Left lung (tissue), 10 donors: ENCODE measurements around the gene AP3S2. TPM values are rescaled to one million over a fixed set of nuclear protein-coding genes. Genes with fewer than 3 reads are reported as not detected.

Source experiments
- ATAC-seq: fragments of 200-7000 bp; cut with Tn5 transposase; one replicate; pipeline ENCODE4 v1.9.1; 2020; ENCODE audit warnings: moderate library complexity
- DNase-seq, 4 donors: peaks; one replicate each; pipeline ENCODE4 v3.0.0-alpha.2; 2013 to 2020
- H3K27ac ChIP-seq, 2 donors: fragments of 200-600 bp; sonication (generic) in 1 of 2; one replicate each; pipeline versions ENCODE4 v1.5.0 to v1.8.0; 2020 to 2021
- H3K27me3 ChIP-seq, 2 donors: fragments of 200-600 bp; sonication (generic) in 1 of 2; one replicate each; pipeline versions ENCODE4 v1.5.0 to v1.8.0; 2020 to 2021
- H3K36me3 ChIP-seq, 2 donors: fragments of 200-600 bp; sonication (generic) in 1 of 2; one replicate each; pipeline versions ENCODE4 v1.5.0 to v1.8.0; 2020 to 2021
- H3K4me1 ChIP-seq, 2 donors: fragments of 200-600 bp; one replicate each; pipeline ENCODE4 v1.8.0; 2021
- H3K4me3 ChIP-seq, 2 donors: fragments of 200-600 bp; sonication (generic) in 1 of 2; one replicate each; pipeline versions ENCODE4 v1.5.0 to v1.8.0; 2020 to 2021; ENCODE audit warnings: mild to moderate bottlenecking in 1 of 2
- H3K9me3 ChIP-seq, 2 donors: fragments of 200-600 bp; sonication (generic) in 1 of 2; one replicate each; pipeline versions ENCODE4 v1.5.0 to v1.8.0; 2020 to 2021
- intact Hi-C, 2 donors: fragments of 100-400 bp; cut with DNase I; formaldehyde crosslinking; loops; one replicate each; pipeline versions ENCODE4 v1.11.2 to v1.14.2; 2022
- polyA plus RNA-seq, 6 donors: library from polyadenylated mRNA; unstranded; fragments of 120-200 nt; gene quantifications; one replicate each; pipeline ENCODE4 v1.2.1, GENCODE V29; 2013; ENCODE audit not compliant: insufficient read length in 6 of 6
- total RNA-seq, 2 donors: library from RNA; stranded (reverse); fragmentation: NEBNext Ultra II Directional; extraction: Animal tissue kit (Norgen Biotek cat#: 25700); gene quantifications; one replicate each; pipeline ENCODE4 v1.2.1, GENCODE V29; 2021
- TF ChIP-seq, protein P1 (sequence below), 2 donors: fragments of 200-600 bp; sonication (generic) in 1 of 2; IDR thresholded peaks; one replicate each; pipeline versions ENCODE4 v1.5.0 to v1.8.0; 2021; ENCODE audit warnings: antibody characterized with exemption in 2 of 2
- donor health status: DM: no; HTN: yes; CAD: no.
- donor health status: DM: no; HTN: no; CAD: no.

AP3S2 gene
- total and polyA plus RNA-seq, 8 donors, result 27.1 to 39.5 (median 33.7) TPM

DNA sequence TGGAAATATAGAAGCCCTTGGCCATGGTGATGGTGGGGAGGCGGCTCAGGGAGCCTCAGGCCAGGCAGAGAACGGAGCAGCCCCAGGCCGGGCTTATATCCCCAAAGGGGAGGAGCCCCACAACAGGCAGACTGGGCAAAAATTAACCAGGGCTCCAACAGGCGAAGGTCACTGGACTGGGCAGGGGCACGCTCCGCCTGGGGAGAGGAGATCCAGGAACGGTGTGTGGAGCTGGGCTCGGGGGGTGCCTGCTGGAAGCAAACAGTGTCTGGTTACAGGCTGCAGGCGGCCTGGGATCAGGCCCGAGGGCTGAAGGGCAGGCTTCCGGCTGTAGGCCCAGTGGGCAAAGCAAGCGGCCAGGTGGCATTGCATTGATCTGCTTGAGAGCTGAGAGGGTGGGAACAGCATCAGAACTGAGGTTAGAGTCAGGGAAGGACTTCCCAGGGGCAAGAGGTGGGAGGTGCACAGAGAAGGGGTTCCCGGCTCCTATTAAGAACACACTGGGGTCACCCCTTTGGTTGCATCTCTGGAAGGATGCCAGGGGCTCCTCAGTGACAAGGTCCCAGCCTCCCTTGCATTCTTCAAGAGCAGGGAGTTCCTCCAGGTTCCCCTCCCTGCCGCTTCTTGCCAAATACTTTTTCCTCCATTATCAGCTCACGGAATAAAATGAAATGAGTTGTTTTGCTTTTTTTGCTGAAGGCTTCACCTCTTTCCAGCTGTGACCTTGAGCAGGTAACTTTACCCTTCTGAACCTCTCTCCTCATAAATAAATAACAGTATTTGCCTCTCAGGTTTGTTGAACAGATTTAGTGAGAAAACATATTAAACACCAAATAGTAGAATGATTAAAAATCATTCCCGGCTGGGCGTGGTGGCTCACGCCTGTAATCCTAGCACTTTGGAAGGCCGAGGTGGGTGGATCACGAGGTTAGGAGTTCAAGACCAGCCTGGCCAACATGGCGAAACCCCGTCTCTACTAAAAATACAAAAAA, 86.9 kb downstream of the AP3S2 start:
- no peak for ATAC-seq
- TF ChIP-seq, protein P1, sequence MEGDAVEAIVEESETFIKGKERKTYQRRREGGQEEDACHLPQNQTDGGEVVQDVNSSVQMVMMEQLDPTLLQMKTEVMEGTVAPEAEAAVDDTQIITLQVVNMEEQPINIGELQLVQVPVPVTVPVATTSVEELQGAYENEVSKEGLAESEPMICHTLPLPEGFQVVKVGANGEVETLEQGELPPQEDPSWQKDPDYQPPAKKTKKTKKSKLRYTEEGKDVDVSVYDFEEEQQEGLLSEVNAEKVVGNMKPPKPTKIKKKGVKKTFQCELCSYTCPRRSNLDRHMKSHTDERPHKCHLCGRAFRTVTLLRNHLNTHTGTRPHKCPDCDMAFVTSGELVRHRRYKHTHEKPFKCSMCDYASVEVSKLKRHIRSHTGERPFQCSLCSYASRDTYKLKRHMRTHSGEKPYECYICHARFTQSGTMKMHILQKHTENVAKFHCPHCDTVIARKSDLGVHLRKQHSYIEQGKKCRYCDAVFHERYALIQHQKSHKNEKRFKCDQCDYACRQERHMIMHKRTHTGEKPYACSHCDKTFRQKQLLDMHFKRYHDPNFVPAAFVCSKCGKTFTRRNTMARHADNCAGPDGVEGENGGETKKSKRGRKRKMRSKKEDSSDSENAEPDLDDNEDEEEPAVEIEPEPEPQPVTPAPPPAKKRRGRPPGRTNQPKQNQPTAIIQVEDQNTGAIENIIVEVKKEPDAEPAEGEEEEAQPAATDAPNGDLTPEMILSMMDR (IDR thresholded peaks at IDR 0.05), result no peak
- intact Hi-C loops, result no loop called here
- no peaks in the 10 kb centered on the region for H3K9me3 ChIP-seq
- no peak for DNase-seq
- H3K4me3 ChIP-seq, result no peak overlapping the region
- peaks cover 0 to 11% of the 10 kb centered on the region in 2 donors for H3K4me1 ChIP-seq
- no peak overlapping the region for H3K27ac ChIP-seq
- no peaks in the 10 kb centered on the region for H3K27me3 ChIP-seq
- H3K36me3 ChIP-seq, result peaks cover 0 to 56% of the 10 kb centered on the region in 2 donors

DNA sequence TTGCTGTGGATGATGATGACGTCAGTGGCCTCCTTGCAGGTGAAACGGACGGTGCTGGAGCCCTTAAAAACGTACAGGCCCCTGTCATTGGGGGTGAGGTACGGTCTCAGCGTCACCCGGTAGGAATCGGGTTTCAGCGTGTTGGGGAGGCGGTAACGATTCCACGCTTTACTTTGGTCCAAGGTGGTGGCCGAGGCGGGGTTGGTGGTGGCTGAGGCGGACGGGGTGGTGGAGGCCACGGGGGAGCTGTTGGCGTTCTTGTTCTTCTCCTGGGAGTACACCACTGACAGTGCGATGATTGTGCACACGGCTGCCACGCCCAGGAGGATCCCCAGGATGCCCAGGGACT, 87.6 kb downstream of the AP3S2 start:
- ATAC-seq (no peak), DNase-seq (no peak)
- peaks cover 0 to 63% of the 10 kb centered on the region in 2 donors for H3K36me3 ChIP-seq
- no peaks in the 10 kb centered on the region for H3K9me3 ChIP-seq
- H3K27me3 ChIP-seq, result no peaks in the 10 kb centered on the region
- H3K4me3 ChIP-seq, result no peak overlapping the region
- intact Hi-C loops, result no loop called here
- H3K4me1 ChIP-seq, result peaks cover 0 to 8% of the 10 kb centered on the region in 2 donors
- no peak overlapping the region for H3K27ac ChIP-seq
- TF ChIP-seq, protein P1 (IDR thresholded peaks at IDR 0.05), result no peak

DNA sequence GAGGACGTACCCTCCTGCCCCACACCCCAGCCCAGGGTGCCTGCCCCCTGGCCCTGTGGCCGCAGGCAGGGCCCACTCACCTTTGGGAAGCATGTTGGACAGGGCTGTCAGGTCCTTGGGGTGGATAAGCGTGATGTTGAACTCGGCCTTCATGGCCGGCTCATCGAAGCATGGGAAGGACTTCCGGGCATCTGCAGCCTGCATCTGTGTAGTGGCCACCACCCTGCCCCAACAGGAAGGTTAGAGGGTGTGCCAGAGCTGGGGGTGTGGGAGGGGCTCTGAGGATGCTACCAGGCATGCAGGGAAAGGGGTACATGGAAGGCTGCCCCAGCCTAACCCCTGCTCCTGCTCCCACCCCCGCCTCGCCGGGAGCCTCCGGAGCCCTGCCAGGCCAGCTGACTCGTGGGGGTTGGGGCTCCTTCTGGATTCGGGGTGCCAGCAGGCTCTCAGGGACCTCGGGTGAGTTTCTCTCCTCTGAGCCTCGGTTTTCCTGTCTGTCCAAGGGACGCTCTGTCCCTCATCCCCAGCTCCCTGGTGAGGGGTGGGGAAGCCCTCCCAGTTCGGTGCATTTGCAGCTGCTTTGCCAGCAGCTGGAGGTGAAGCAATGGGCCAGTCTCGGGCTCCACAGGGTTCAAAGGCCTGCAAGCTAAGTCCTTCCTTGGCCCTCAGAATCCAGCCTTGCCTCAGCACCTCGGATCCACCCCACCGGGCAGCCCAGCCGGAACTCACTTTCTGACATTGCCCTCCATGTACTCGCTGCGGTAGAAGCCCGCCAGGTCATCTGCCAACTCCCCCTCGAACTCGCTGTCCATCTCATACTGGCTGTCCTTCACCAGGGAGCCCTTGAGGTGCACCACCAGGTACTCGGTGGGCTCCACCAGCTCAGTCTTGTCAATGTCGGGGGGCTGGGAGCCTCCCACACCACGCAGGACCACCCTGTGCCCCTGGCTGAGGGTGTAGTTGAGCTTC, 88.3 kb downstream of the AP3S2 start:
- intact Hi-C loops, result no loop called here
- DNase-seq (peak in 1 of 4 donors; percentile 51), ATAC-seq (no peak)
- no peak overlapping the region for H3K27ac ChIP-seq
- H3K4me1 ChIP-seq, result peaks cover 0 to 3% of the 10 kb centered on the region in 2 donors
- H3K36me3 ChIP-seq, result peaks cover 0 to 70% of the 10 kb centered on the region in 2 donors
- TF ChIP-seq, protein P1 (IDR thresholded peaks at IDR 0.05), result no peak
- H3K4me3 ChIP-seq, result no peak overlapping the region
- H3K9me3 ChIP-seq, result no peaks in the 10 kb centered on the region
- no peaks in the 10 kb centered on the region for H3K27me3 ChIP-seq

DNA sequence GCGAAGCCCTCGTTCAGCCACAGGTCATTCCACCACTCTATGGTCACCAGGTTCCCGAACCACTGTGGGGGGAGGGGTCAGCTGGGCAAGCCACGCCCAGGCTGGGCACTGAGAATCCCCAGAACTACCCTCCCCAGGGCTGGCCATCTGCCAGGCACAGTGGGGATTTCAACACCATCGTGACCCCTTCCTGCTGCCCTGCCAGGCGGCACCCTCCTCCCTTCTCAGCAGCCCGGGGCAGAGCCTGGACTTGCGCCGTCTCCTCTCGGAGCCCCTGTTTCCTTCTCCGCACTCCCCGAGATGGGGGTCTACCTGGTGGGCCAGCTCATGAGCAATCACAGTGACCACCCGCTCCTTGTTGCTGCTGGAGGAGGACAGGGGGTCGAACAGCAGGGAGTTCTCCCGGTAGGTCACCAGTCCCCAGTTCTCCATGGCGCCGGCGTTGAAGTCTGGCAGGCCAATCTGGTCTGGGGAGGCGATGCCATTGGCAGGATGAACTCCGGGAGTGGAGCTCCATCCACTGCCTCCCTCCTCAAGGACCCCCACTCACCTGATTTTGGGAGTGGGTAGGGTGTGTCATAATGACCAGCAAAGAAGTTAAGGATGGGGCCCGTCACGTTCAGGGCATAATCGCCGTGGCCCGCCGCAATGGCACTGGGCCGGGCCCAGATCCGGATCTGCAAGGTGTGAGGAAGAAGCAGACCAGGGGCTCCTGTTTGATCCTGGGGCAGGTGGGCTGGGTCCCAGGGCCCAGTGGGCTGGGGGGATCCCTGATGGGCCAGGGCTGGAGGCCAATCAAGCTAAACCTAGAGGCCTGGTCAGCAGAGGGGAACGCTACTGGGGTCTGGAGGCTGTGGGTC, 89.6 kb downstream of the AP3S2 start:
- ATAC-seq (no peak), DNase-seq (peak in 1 of 4 donors; percentile 15)
- peaks cover 0 to 79% of the 10 kb centered on the region in 2 donors for H3K36me3 ChIP-seq
- H3K9me3 ChIP-seq, result no peaks in the 10 kb centered on the region
- no peak overlapping the region for H3K4me3 ChIP-seq
- no peaks in the 10 kb centered on the region for H3K4me1 ChIP-seq
- no peak overlapping the region for H3K27ac ChIP-seq
- intact Hi-C loops, result no loop called here
- H3K27me3 ChIP-seq, result no peaks in the 10 kb centered on the region
- TF ChIP-seq, protein P1 (IDR thresholded peaks at IDR 0.05), result no peak
